ENCODE data around the gene RIF1. TPM values are rescaled to one million over a fixed set of nuclear protein-coding genes. Genes with fewer than 3 reads are reported as not detected.

RIF1 gene
- total and polyA plus RNA-seq, 4 donors = 4.3 to 78.3 (median 16.3) TPM

DNA sequence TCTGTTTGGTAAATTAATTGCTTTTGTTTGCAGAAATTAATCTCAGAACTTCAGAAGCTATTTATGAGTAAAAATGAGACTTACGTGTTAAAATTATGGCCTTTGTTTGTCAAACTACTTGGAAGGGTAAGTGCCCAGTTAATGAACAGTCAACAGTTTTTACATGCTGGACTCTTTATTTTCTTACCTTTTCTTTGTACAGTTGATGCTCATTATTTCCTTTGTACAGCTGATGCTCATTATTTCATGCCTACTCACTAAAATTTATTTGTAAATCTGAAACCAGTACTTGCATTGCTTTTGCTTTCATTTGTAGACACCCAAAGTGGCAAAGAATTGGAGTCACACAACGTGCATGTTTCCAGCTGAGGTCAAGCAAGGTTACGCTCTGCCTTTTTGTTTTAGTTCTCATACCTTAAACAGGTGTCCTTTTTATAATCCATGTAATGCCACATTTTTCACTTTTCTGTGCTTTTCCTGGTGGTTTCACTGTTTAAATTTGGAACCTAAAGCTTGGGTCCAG, 13.3 kb downstream of the RIF1 start:
- Histone ChIP-seq H3K27me3 (ENCODE audit: control insufficient read depth in 3 of 3, insufficient read depth in 3 of 3, low read length in 2 of 3) (no peaks in the 10 kb centered on the region), H3K9me3 (ENCODE audit: control insufficient read depth in 4 of 4, insufficient read depth in 3 of 4, low read length in 3 of 4) (no peaks in the 10 kb centered on the region), H3K4me3 (no peak overlapping the region), H3K4me1 (ENCODE audit: control insufficient read depth in 5 of 5, insufficient read depth in 5 of 5, low read length in 5 of 5) (peaks cover 0 to 3% (median 0%) of the 10 kb centered on the region in 5 donors), H3K9ac (ENCODE audit: insufficient read depth in 1 of 2, low read length in 2 of 2) (no peak overlapping the region), H3K27ac (ENCODE audit: low read depth in 1 of 2, low read length in 1 of 2) (no peak overlapping the region), H3K36me3 (ENCODE audit: control insufficient read depth in 4 of 4, insufficient read depth in 4 of 4, low read length in 4 of 4) (peaks cover 20 to 47% (median 33%) of the 10 kb centered on the region in 4 donors)
- WGBS, 2 donors = 68 to 84% methylated on average over 3 of the region's 3 CpGs
- DNase-seq (no peak), ATAC-seq (ENCODE audit: insufficient read depth, low FRiP score) (no peak)
- TF ChIP-seq, protein P1, sequence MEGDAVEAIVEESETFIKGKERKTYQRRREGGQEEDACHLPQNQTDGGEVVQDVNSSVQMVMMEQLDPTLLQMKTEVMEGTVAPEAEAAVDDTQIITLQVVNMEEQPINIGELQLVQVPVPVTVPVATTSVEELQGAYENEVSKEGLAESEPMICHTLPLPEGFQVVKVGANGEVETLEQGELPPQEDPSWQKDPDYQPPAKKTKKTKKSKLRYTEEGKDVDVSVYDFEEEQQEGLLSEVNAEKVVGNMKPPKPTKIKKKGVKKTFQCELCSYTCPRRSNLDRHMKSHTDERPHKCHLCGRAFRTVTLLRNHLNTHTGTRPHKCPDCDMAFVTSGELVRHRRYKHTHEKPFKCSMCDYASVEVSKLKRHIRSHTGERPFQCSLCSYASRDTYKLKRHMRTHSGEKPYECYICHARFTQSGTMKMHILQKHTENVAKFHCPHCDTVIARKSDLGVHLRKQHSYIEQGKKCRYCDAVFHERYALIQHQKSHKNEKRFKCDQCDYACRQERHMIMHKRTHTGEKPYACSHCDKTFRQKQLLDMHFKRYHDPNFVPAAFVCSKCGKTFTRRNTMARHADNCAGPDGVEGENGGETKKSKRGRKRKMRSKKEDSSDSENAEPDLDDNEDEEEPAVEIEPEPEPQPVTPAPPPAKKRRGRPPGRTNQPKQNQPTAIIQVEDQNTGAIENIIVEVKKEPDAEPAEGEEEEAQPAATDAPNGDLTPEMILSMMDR (IDR thresholded peaks at IDR 0.05; ENCODE audit: control extremely low read depth, extremely low read depth) = no peak

GRCh38 chr2:151423760-151424159, 14.1 kb downstream of the RIF1 start:
- TF ChIP-seq, protein P1 (IDR thresholded peaks at IDR 0.05; ENCODE audit: control extremely low read depth, extremely low read depth) = no peak
- H3K4me1 ChIP-seq (ENCODE audit: control insufficient read depth in 5 of 5, insufficient read depth in 5 of 5, low read length in 5 of 5) = peaks cover 0 to 3% (median 0%) of the 10 kb centered on the region in 5 donors
- no peak overlapping the region for H3K4me3 ChIP-seq
- ATAC-seq (ENCODE audit: insufficient read depth, low FRiP score) (no peak), DNase-seq (no peak)
- H3K9me3 ChIP-seq (ENCODE audit: control insufficient read depth in 4 of 4, insufficient read depth in 3 of 4, low read length in 3 of 4) = no peaks in the 10 kb centered on the region
- H3K27me3 ChIP-seq (ENCODE audit: control insufficient read depth in 3 of 3, insufficient read depth in 3 of 3, low read length in 2 of 3) = no peaks in the 10 kb centered on the region
- H3K9ac ChIP-seq (ENCODE audit: insufficient read depth in 1 of 2, low read length in 2 of 2) = no peak overlapping the region
- H3K27ac ChIP-seq (ENCODE audit: low read depth in 1 of 2, low read length in 1 of 2) = no peak overlapping the region
- H3K36me3 ChIP-seq (ENCODE audit: control insufficient read depth in 4 of 4, insufficient read depth in 4 of 4, low read length in 4 of 4) = peaks cover 19 to 47% (median 30%) of the 10 kb centered on the region in 4 donors
- 89 to 93% methylated on average over 3 of the region's 3 CpGs for WGBS, 2 donors

- DNase-seq (peak in 2 of 3 donors; percentile 39 to 41), ATAC-seq (ENCODE audit: insufficient read depth, low FRiP score) (no peak)
- no peaks in the 10 kb centered on the region for H3K9me3 ChIP-seq (ENCODE audit: control insufficient read depth in 4 of 4, insufficient read depth in 3 of 4, low read length in 3 of 4)
- H3K36me3 ChIP-seq (ENCODE audit: control insufficient read depth in 4 of 4, insufficient read depth in 4 of 4, low read length in 4 of 4) = peaks cover 23 to 36% (median 26%) of the 10 kb centered on the region in 4 donors
- H3K9ac ChIP-seq (ENCODE audit: insufficient read depth in 1 of 2, low read length in 2 of 2) = no peak overlapping the region
- no peak overlapping the region for H3K27ac ChIP-seq (ENCODE audit: low read depth in 1 of 2, low read length in 1 of 2)
- H3K4me1 ChIP-seq (ENCODE audit: control insufficient read depth in 5 of 5, insufficient read depth in 5 of 5, low read length in 5 of 5) = no peaks in the 10 kb centered on the region
- WGBS, 2 donors = 34 to 51% methylated on average over 3 of the region's 3 CpGs
- TF ChIP-seq, protein P1 (IDR thresholded peaks at IDR 0.05; ENCODE audit: control extremely low read depth, extremely low read depth) = no peak
- H3K27me3 ChIP-seq (ENCODE audit: control insufficient read depth in 3 of 3, insufficient read depth in 3 of 3, low read length in 2 of 3) = no peaks in the 10 kb centered on the region
- H3K4me3 ChIP-seq = no peak overlapping the region
These were observed 27.9 kb downstream of the RIF1 start for GRCh38 chr2:151437630-151438029.

DNA sequence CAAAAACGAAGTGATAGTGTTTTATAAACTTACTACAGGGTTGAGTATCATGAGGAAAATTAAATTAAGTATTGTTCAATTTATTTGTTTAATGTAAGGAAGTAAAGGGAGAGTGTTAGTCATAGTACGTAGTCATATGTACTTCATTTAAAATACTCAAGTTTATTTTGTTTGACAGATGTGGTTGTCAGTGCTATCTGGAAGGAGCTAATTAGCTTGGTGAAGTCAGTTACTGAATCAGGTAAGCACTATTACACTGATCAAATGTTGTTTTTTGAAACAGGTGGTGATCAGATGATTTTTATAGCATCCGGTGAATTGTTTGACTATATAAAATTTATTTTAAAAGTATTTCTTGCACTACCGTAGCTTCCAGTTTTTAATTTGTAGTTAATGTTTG, 28.8 kb downstream of the RIF1 start:
- DNase-seq (no peak), ATAC-seq (ENCODE audit: insufficient read depth, low FRiP score) (no peak)
- H3K36me3 ChIP-seq (ENCODE audit: control insufficient read depth in 4 of 4, insufficient read depth in 4 of 4, low read length in 4 of 4) = peaks cover 20 to 33% (median 24%) of the 10 kb centered on the region in 4 donors
- 91 to 98% methylated on average over 4 of the region's 4 CpGs for WGBS, 2 donors
- H3K9ac ChIP-seq (ENCODE audit: insufficient read depth in 1 of 2, low read length in 2 of 2) = no peak overlapping the region
- no peak overlapping the region for H3K4me3 ChIP-seq
- TF ChIP-seq, protein P1 (IDR thresholded peaks at IDR 0.05; ENCODE audit: control extremely low read depth, extremely low read depth) = no peak
- H3K4me1 ChIP-seq (ENCODE audit: control insufficient read depth in 5 of 5, insufficient read depth in 5 of 5, low read length in 5 of 5) = no peaks in the 10 kb centered on the region
- H3K27ac ChIP-seq (ENCODE audit: low read depth in 1 of 2, low read length in 1 of 2) = no peak overlapping the region
- H3K27me3 ChIP-seq (ENCODE audit: control insufficient read depth in 3 of 3, insufficient read depth in 3 of 3, low read length in 2 of 3) = no peaks in the 10 kb centered on the region
- no peaks in the 10 kb centered on the region for H3K9me3 ChIP-seq (ENCODE audit: control insufficient read depth in 4 of 4, insufficient read depth in 3 of 4, low read length in 3 of 4)

Data from lung (tissue), 12 donors.